Hematopoietic multipotent progenitor cell treated with erythropoietin and hydrocortisone succinate and interleukin-3 and kit ligand, for 6 days (in vitro differentiated cells): ENCODE data around the gene TMEM140.
"Not testable (repeated sequence)": the region's sequence is repeated elsewhere in the genome, so short reads cannot be mapped to it uniquely, and the experiment has no call there.

ENCODE experiments used
- DNase-seq: peaks from one replicate; pipeline ENCODE4 v3.0.0-alpha.2; 2015

Gene TMEM140

DNA sequence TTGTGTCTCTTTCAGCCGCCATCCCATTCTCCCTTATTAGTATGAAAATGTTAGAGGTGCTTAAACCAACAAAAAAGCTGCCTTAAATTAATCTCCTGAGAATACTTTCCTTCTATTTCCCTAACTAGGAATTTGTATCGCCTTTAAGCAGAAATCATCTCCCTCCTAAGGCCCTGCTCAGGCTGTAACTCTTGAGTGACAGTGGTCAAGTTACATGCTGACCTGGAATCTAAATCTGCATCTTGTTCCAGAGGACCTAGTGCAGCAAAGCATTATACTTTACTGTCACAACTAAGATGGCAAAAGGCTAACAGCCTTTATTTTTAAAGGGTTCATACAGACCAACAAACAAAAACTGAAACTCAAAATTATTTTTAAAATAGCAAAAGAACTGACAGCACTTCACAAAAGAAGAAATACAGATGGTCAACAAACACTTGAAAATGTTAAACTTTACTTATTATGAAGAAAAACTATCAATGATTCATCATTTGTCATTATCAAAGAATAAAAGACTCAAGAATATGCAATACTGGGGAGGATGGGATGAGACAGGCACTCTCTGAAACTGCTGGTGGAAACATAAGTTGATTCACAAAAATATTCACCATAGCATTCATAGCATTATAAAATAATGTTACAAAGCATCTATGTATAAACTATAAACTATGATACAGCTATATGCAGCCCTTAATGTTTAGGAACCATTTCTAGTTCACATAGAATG, 11.7 kb downstream of the TMEM140 start:
- DNase-seq = no peak

DNA sequence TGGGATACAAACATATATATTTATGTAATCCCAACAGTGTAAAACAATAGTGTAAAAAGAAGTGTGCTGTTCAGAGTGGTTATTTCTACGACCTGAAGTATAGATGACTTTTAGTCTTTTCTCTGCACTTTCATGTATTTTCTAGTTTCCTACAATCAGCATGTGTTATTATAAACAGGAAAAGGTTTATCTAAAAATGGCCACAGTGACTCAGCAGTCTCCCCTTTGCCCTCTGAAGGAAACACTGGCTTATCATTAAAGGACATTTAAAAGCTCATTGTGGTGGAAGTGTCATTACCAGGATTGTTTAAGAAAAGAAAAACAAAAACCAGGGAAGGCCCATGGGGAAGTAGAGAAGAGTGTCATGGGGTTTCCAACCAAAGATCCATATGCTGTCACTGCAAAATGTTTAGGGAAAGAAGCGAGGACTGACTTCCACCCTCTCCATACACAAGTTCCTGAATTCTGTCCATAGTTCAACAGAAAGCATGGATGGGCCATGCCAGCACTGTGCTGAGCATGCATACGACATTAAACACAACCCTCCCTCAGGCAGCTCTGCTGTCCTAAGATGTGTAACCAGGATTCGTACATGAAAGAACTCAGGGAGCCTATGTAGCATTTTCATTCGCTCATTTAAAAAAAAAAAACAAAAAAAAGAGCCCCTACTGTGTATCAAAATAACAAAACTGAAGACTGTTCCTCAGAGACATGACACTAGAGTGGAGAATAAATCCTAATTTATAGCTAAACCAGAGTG, 12.4 kb downstream of the TMEM140 start:
- peak; percentile 89 for DNase-seq

DNA sequence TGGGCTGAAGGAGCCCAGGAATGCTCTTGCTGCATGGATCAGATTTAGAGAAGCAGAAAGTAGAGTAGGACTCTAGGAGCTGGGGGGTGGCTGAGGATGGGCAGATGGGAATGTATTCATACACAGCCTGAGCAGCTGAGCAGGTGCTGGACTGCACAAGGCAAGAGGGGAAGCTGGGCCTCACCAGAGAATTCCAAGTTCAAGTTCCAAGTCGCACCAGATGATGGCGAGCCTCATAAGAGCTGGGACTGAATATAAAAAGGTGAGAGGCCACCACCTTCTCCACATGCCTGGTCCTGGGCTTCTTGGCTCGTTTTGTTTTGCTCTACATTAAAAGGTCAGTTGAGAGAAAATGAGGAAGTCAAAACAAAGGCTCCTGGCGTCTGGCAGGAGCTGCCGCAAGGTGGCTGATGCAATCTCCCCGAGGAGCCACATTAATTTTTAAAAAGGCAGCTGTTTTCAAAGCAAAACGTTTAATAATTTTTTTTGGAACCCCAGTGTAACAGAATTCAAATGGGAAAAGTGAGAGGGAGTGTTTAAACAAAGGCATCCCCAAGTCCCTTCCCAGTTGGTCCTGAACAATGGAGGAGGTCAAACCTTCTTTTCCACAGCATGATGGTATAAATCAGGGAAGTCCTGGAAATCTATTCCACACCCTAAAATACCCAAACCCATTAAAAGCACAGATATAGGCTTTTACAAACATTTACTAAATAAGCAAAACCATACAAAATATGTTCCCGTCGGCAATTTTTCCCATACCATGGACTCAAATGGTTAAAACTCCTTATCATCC, 13.2 kb downstream of the TMEM140 start:
- peak; percentile 78 for DNase-seq

DNA sequence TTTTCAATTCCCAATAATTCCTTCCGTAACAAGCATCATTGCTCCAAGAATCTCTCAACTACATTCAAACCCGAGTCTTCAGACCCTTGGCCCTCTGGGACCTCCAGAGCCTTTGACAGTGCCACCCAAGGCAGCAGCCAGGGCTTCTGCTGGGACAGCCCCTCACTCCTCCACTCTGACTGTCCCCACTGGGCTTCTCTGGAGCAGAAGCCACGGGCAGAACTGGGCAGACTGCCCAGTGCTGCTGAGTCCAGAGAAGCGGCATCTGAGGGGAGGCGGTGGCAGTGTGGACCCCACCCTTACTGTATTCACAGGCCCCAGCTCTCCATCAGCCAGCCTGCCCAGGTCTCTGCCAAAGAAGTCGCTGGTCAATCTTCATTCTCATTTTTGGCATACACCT, 13.8 kb downstream of the TMEM140 start:
- peak; percentile 38 for DNase-seq

DNA sequence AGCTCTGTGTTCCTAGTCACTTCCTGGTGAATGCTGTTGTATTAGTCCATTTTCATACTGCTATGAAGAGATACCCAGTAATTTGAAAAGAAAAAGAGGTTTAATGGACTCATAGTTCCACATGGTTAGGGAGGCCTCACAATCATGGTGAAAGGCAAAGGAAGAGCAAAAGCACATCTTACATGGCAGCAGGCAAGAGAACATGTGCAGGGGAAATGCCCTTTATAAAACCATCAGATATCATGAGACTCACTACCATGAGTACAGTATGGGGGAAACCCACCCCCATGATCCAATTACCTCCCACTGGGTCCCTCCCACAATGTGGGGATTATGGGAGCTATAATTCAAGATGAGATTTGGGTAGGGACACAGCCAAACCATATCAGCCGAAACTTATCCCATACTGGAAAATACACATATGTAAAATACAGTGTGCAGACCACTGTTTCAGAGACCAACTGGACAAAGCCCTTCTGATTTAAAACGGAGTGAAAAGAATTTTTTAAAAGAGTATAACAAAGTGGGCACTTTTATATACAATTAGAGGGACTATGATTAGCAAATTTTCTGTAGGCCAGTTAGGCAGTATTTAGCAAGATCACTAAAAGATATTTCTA, 14.6 kb downstream of the TMEM140 start:
- DNase-seq = no peak

DNA sequence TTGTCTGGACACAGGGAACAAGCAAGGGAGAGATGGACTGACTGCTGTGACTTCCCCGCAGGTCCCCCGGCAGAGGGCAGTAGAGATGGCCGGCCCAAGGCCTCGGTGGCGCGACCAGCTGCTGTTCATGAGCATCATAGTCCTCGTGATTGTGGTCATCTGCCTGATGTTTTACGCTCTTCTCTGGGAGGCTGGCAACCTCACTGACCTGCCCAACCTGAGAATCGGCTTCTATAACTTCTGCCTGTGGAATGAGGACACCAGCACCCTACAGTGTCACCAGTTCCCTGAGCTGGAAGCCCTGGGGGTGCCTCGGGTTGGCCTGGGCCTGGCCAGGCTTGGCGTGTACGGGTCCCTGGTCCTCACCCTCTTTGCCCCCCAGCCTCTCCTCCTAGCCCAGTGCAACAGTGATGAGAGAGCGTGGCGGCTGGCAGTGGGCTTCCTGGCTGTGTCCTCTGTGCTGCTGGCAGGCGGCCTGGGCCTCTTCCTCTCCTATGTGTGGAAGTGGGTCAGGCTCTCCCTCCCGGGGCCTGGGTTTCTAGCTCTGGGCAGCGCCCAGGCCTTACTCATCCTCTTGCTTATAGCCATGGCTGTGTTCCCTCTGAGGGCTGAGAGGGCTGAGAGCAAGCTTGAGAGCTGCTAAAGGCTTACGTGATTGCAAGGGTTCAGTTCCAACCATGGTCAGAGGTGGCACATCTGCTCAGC, 16.6 kb downstream of the TMEM140 start:
- no peak for DNase-seq

DNA sequence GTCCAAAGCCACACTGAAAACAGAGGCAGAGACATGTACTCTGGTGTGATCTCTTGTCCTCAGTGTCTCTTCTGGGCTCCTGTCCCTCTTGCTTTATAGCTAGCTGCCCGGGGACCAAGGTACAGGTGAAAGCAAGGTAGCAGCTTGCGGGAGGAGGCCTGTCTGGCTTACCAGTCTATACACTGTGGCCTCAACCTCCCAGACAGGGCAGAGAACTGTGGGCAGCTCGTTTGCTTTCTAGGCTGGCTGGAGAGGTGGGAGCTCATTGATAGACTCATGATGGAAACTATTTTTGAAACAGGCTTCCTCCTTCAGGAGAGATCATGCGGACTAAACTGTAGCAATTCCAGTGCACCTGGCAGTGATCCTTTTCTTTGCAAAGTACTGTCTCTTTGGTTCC, 18.0 kb downstream of the TMEM140 start:
- DNase-seq = no peak

DNA sequence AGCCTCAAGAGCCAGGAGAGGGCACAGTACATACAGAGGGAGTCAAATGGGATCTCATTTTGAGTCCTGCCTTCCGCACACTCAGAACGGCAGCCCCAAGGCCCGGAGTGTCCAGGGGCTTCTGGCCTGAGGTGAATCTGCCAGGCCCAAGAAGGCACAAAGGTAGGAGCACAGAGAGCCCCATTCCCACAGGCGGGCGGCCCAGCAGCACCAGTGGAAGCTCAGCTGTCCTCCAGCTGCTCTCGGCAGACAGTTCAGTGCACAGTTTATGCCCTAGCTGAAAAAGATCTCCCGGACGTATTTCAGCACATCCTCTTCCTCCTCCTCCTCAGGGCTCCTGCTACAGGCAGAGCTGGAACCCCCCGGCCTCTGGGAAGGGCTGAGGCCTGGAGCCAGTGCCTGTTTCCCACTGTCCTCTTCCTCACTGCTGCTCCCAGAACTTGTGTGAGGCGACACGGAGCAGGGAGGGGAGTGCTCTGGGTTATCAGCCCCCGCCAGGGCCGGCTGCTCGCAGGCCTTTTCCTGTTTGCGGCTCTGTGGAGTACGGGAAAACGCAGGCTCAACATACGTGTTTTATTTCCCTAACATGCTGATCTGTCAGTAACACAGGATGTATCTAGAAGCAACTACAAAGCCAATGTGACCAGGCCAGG, 18.6 kb downstream of the TMEM140 start:
- peak; percentile 73 for DNase-seq

DNA sequence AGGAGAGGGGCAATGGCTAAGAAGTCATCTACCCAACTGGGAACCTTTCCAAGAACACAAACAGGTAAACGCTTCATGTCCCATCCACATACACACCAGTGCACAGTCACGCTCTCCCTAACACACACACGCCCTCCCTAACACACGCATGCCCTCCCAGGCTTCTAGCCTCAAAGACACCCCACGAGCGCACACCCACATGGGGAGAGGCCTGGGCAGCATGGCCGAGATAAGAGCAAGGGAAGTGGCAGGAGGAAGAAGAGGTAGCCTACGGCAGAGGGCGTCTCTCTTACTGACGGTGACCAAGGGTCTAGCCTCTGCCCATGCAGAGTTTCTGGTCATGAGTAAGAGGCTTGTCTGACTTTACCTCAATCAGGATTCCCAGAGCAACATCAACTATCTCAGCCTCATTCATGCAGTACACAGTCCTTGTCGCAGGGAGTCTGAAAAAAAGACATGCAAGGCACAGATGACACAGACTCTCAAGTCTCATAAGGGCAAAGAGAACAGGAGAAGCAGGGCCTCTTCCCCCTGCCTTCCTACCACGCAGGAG, 19.6 kb downstream of the TMEM140 start:
- DNase-seq = peak; percentile 87

DNA sequence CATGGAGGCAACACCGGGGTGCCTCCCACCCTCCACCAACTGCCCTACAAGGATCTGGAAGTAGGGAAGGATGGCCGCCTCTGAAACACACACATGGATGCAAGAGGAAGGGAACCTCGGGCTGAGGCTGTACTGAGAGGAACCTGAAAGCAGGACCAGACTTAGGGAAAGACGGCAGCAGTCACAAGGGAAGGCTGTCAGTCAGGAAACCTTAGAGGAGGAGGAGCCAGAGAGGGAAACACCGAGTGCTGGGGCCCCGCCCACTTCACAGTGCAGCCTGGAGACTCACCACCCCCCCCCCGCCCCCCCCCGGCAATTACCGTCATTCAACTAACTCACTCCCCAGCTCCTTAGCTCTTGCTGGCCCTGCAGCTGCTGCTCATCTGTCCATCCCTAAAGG, 20.1 kb downstream of the TMEM140 start:
- DNase-seq = peak; percentile 81

DNA sequence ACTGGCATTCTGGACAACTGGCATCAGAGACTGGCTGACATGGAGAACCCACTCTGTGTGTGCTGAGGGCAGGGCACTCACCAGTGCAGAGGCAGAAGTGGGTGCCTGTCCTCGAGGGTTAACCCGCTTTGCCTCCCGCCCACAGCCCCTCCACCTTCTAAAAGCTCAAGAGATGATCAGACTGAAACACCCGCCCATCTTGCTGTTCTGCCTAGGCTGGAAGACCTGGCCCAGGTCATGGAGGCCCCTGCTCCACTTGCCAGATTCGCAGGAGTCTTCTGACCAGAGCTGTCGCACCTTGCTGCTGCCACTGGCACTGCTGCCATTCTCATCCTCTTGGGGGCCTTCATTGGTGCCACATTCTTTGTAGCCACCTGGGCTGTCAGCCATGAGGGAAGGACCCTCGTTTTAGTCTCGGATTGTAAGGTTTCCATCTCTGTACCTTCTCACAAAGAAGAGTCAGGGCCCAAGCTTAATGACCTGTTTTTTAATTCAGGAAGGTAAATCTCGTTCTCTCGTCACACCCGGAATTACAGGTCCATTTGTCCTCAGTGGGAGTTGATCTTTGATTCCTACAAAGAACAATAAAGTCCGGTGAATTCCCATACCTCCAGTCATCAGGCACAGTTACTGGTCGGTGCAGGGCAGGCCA, 20.7 kb downstream of the TMEM140 start:
- no peak for DNase-seq

DNA sequence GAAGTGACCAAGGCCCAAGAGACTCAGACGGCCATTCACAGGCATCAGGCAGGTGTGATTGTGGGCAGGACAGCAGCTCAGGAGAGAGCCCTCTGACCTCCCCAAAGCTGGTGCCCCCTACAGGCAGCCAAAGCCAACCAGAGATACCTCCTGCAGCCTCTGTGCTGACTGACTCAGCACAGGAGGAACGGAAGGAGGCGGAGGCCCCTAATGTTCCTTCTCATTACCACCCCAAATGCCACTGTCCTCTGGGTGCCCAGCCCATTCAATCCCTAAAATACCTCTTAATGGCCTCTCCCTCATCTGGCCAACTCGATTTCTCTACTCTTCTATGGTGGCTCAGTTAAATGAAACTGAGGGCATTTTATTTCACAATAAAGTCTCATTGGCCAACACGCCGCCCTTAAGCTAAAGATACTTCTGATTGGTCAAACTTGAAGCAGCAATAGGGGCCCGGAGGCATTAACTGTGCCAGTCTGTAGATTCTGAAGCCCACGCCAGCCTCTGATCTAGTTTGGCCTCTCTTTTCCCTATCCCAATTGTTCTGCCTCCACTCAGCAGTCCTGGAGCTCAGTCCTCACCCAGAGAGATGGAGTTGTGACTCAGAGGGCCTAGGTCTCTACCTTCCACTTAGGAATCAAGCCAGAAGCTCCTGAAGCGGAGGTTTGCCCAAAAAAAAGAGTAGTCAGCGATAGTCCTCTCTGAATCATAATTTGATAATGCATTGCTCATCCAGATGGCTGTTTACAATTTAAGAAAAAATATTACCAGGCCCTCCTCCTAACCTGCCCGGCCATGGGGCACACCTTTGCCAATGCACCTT, 21.5 kb downstream of the TMEM140 start:
- peak; percentile 88 for DNase-seq

DNA sequence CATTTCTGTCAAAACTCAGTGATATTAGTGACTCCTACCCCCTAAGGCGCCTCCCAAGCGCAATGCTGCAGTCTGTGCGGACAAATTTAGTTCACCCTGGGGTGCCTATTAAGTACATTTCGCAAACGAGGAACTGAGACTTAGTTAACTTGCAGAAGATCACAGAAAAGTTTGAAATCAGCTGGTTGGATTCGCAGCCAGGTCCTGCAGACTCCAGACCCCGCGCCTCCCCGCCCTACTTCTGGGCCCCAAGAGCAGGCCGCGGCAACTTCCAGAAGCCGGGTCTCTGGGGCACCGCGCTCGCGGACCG, 22.0 kb downstream of the TMEM140 start:
- peak; percentile 49 for DNase-seq

DNA sequence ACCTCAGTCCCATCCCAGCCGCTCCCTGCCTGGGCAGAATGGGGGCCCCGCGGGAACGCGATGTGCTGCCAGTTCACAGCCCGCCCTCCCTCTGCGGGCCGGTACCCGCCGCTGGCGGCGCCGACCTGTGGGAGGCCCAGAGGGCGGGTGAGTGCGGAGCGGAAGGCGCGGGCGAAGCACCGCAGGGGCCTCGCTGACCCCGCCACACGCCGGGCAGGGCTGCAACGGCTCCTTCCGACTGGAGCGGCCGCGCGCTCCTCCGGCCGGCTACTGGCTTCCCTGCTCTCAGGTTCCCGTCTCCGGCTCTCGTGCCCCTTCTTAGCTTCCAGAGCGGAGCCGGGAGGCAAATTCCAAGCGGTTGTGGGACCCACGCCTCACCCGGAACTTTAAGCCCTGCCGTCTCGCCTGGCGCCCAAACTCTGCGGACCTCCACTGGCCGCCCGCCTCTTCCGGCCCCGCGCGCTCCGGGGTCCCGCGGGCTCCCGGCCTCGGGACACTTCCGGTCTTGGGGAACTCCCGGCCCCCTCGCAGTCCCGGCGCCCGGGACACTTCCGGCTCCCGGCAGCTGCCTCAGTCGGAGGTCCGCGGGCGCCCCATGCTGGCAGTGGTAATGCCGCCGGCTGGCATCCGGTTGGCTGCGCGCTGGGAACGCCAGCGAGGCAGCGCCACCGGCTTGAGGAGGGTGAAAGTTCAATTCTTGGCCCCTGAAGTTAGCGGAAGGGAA, 22.6 kb downstream of the TMEM140 start, which contains the start of gene CYREN:
TSS of gene CYREN (minus strand) at position 434 of the 724 bp plus-strand sequence. CDS start 1,785 bp downstream, outside the sequence.
- peak; percentile 97 for DNase-seq

DNA sequence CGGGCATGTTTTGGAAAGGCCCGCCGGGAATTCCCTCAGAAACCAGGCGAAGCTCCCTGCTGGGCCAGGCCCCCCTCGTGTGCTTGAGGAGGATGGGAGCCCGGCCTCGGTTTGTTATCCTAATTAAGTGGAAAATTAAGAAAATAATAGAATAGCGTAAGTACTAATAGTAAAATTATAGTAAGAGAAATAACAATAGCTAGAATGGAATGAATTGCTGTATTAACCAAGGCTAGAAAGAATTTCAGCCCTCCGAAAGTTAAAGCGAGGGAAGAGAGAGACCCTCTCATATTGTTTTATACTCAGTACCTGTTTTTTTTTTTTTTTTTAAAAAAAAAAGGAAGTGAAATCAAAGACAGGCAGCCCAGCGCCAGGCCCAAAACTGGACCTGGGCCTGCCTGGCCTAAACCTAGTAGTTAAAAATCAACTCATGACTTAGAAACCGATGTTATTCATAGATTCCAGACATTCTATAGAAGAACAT, 23.2 kb downstream of the TMEM140 start:
- not testable (repeated sequence) for DNase-seq

DNA sequence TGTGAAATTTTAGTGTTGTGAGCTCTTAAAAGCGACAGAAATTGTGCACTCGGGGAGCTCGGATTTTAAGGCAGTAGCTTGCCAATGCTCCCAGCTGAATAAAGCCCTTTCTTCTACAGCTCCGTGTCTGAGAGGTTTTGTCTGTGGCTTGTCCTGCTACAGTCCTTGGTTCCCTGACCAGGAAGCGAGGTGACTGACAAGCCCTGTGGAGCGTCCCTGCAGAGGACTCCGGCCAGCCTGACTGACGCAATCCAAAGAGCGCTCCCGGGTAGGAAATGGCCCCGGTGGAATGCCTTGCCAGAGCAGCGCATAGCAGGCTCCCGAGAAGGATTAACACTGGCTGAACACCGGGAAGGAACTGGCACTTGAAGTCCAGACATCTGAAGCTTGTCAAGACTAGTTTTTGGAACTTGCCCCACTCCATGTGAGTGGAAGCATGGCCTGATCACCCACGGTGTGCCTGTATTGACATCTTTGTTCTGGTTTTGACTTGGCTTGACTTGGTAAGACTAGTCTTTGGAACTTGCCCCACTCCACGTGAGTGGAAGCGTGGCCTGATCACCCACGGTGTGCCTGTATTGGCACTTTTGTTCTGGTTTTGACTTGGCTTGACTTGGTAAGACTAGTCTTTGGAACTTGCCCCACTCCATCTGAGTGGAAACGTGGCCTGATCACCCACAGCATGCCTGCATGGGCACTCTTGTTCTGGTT, 23.9 kb downstream of the TMEM140 start:
- not testable (repeated sequence) for DNase-seq

DNA sequence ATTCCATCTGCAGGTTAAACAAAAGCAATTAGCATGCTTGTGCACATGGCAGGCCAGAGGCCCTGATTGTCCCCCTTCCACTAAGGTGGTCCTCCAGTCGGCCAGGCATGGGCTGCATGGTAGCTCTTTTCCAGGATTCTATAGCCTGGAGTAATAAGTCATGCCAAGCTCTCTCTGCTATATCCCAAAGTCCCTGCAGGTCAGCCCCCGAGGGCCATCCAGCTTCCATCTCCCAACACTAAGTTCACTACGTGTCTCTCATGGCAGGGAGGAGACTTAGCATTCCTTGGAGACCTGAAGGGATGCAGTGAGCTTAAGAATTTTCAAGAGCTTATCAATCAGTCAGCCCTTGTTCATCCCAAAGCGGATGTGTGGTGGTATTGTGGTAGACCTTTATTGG, 26.0 kb downstream of the TMEM140 start:
- not testable (repeated sequence) for DNase-seq

DNA sequence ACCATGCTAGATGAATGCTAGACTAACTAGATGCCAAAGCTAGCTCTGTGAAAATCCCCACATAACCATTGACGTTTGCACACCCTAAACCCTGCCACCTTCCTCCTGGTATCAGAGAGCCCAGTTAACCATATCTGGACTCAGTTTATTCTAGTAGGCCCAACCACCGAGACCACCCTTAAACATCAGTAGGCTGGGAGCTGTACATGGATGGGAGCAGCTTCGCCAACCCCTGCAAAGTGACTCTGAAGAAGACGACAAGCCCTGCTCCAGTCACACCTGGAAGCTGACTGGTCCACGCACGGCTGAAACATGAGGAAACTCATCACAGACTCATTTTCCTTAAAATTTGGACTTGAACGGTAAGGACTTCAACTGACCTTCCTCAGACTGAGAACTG, 27.1 kb downstream of the TMEM140 start:
- DNase-seq = no peak

DNA sequence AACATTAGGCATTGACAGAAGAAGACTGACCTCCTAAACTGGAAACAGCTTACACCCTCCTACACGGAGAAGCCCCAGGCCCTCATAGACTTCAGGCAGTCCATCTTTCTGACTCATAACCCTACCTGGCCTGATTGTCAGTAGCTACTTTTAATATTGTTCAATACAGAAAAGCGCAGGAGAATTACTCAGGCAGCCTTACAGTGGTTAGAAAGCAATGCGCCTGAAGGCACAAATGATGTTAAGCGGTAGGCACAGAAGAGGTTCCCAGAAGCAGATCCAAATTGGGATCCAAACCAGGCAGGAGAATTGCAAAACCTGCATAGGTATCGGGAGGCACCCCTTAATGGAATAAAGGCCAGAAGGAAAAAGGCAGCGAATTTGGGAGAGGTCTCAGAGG, 28.1 kb downstream of the TMEM140 start:
- DNase-seq = no peak
